Heart left ventricle (tissue), 13 donors: ENCODE measurements around the gene JTB.

Experiments used
- CTCF ChIP-seq, 12 donors: fragments of 200-600 bp; sonication (generic) in 4 of 12; IDR thresholded peaks; one replicate each; pipeline versions ENCODE4 v1.5.0 to v1.8.0; 2018 to 2022; ENCODE audit warnings: antibody characterized with exemption in 12 of 12, mild to moderate bottlenecking in 5 of 12
- POLR2A ChIP-seq, 2 donors: fragments of 450-650 bp; IDR thresholded peaks; one replicate each; pipeline ENCODE4 v1.6.1; 2017; ENCODE audit warnings: antibody characterized with exemption in 2 of 2, mild to moderate bottlenecking in 2 of 2, moderate library complexity in 2 of 2
- donor health status: ischemic (EF 13 %, LVEDD 7.1; RV severe dilation, severe dysfunction).
- donor health status: DM: no; HTN: yes; CAD: no.
- donor health status: DM: no; HTN: no; CAD: no.
- donor health status: ischemic (EF 25% LVEDD 6.9; RV normal size, moderate dysfunction).
- donor health status: ischemic (EF 25% LVEDD 5.7; RV mildly dilated, moderate dysfunction).
- donor health status: ischemic (EF 35%, LVEDD 5.7; RV mildly dilated, moderate dysfunction).
- donor health status: nonischemic (EF 11% LVEDD 7.7; RV severe dilation, severe dysfunction).
- donor health status: DM: yes; HTN: yes; CAD: no.
- donor health status: PGD.
- donor health status: ischemic (EF 29% LVEDD 5.4; RV normal size, mild dysfunction).
- donor health status: nonischemic (EF 23%, LVEDD 6.1; RV moderate dilation, normal function).

- TF ChIP-seq CTCF (IDR thresholded peaks at IDR 0.05) (no peak), POLR2A (IDR thresholded peaks at IDR 0.05) (no peak)
Measured at GRCh38 chr1:153991151-153991630, 13.7 kb upstream of the JTB start.
